NCI-H2081 (cell line): ENCODE data around the gene PYGO2.

ENCODE experiments used
- DNase-seq, 2 experiments: peaks; one replicate each; lab custom pipeline; 2025; lab: John Stamatoyannopoulos, UW

The PYGO2 gene

GRCh38 chr1:154962156-154962749 lies 671 bp upstream of the PYGO2 start:
- peak; percentile 27 to 43 for DNase-seq

GRCh38 chr1:154960446-154961136 lies 991 bp downstream of the PYGO2 start:
- no peak for DNase-seq

- no peak for DNase-seq
Measured at GRCh38 chr1:154959426-154959780, 2.2 kb downstream of the PYGO2 start.

- DNase-seq: no peak
Measured at GRCh38 chr1:154958681-154959425, 2.7 kb downstream of the PYGO2 start.

GRCh38 chr1:154958036-154958435 lies 3.5 kb downstream of the PYGO2 start:
- DNase-seq: no peak

- no peak for DNase-seq
Measured at GRCh38 chr1:154957091-154957657, 4.4 kb downstream of the PYGO2 start.

GRCh38 chr1:154956544-154956941 lies 5.0 kb downstream of the PYGO2 start:
- no peak for DNase-seq

- DNase-seq: peak; percentile 89 to 93
Measured at GRCh38 chr1:154955718-154956543, 5.7 kb downstream of the PYGO2 start, which contains the start of gene PBXIP1. TSS of gene PBXIP1 (minus strand) at chr1:154956099. CDS start at chr1:154953721, 2,378 bp downstream.

GRCh38 chr1:154955039-154955717 lies 6.4 kb downstream of the PYGO2 start:
- peak; percentile 41 to 62 for DNase-seq

GRCh38 chr1:154954541-154954940 lies 7.0 kb downstream of the PYGO2 start:
- no peak for DNase-seq

- DNase-seq: no peak
Measured at GRCh38 chr1:154953611-154954038, 8.0 kb downstream of the PYGO2 start.

GRCh38 chr1:154952664-154953063 lies 8.9 kb downstream of the PYGO2 start:
- no peak for DNase-seq

GRCh38 chr1:154951901-154952657 lies 9.5 kb downstream of the PYGO2 start:
- no peak for DNase-seq

- no peak for DNase-seq
Measured at GRCh38 chr1:154948079-154948478, 13.5 kb downstream of the PYGO2 start.

GRCh38 chr1:154945962-154946850 lies 15.4 kb downstream of the PYGO2 start:
- DNase-seq: no peak

GRCh38 chr1:154945160-154945961 lies 16.2 kb downstream of the PYGO2 start:
- DNase-seq: no peak

GRCh38 chr1:154944401-154945159 lies 17.0 kb downstream of the PYGO2 start:
- DNase-seq: no peak
